Fibroblast of mammary gland (primary cell): ENCODE measurements around the gene RPLP2.
A peak's percentile ranks its signal among the peaks of the same experiment; 100 is the strongest.

Source experiments
- DNase-seq: peaks from one replicate; pipeline ENCODE4 v3.0.0-alpha.2; 2010; ENCODE audit warnings: low read depth
- H3K4me3 ChIP-seq: 2 replicates; pipeline ENCODE4 v1.5.1; 2011; ENCODE audit warnings: low read depth, mild to moderate bottlenecking, low read length, moderate library complexity; ENCODE audit not compliant: control insufficient read depth
- CTCF ChIP-seq: conservative IDR thresholded peaks from 2 replicates; pipeline ENCODE4 v1.5.1; 2011; ENCODE audit warnings: low read depth, low read length, inconsistent platforms; ENCODE audit not compliant: control insufficient read depth, insufficient read depth

RPLP2 gene

GRCh38 chr11:778976-779954 lies 30.5 kb upstream of the RPLP2 start:
- no peak overlapping the region for H3K4me3 ChIP-seq
- DNase-seq = no peak
- TF ChIP-seq CTCF = no peak

- H3K4me3 ChIP-seq = no peak overlapping the region
- no peak for TF ChIP-seq CTCF
- no peak for DNase-seq
These were observed 29.7 kb upstream of the RPLP2 start for GRCh38 chr11:779955-780532.

GRCh38 chr11:782264-783174 lies 27.2 kb upstream of the RPLP2 start:
- TF ChIP-seq CTCF = no peak
- DNase-seq = no peak
- no peak overlapping the region for H3K4me3 ChIP-seq

- DNase-seq = peak; percentile 94
- H3K4me3 ChIP-seq = no peak overlapping the region
- TF ChIP-seq CTCF = peak; percentile 80
These were observed 26.2 kb upstream of the RPLP2 start for GRCh38 chr11:783581-784015.

GRCh38 chr11:786235-787083 lies 23.3 kb upstream of the RPLP2 start:
- no peak for DNase-seq
- no peak overlapping the region for H3K4me3 ChIP-seq
- no peak for TF ChIP-seq CTCF
